HL-60/S4 (cell line): Measurements from ENCODE around the gene ACAD11.

ENCODE experiments used
- in situ Hi-C: fragments of 300-500 bp; cut with MboI; formaldehyde crosslinking; loops from 2 replicates; pipeline ENCODE4 v1.14.3; 2022; ENCODE audit warnings: low sequenced_read_pairs

The ACAD11 gene

DNA sequence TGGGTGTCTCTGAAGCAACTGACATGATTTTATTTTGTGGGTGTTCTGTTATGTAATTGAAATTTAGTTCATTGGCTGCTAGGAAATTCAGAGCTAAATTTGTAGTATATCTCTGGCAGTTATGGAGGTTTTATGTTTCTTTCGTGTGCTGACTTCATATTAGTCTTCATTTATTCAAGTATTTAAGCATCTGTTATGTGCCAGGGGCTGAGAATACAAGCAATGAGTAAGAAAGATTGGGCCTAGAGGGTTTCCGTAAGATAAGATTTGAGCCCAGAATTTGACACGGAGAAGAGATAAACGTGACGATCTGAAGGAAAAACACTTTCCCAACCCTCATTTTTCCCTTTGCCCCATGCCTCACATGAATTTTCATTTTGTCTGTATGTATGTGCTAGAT, 137.7 kb downstream of the ACAD11 start:
- in situ Hi-C loops = no loop called here

DNA sequence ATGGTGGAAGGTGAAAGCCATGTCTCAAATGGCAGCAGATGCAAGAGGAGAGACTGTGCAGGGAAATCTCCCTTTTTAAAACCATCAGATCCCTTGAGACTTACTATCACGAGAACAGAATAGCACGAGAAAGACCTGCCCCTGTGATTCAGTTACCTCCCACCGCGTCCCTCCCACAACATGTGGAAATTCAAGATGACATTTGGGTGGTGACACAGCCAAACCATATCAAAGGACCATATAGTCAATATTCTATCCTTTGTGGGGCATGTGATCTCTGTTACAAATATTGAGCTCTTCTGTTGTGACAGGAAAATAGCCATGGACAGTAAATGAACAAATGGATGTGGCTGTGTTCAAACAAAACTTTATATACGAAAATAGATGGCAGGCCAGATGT, 139.7 kb downstream of the ACAD11 start:
- in situ Hi-C loops = no loop called here

DNA sequence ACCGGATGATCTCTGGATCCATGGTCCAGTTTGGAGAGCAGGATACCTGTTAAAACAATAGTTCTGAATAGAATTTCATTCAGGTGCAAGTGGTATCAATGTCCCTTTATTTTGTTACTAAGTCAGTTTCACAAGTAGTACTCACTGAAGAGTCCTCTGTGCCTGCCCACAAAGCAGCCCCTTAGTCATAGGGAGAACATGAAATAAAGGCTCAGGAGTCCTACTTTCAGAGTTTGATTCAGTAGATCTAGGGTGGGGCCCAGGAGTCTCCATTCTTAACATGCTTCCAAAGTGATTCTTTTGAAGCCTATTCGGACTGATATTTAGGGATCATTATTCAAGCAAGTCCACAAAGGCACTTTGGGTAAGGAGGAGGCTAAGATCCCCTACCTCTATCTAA, 142.3 kb downstream of the ACAD11 start:
- in situ Hi-C loops = no loop called here

DNA sequence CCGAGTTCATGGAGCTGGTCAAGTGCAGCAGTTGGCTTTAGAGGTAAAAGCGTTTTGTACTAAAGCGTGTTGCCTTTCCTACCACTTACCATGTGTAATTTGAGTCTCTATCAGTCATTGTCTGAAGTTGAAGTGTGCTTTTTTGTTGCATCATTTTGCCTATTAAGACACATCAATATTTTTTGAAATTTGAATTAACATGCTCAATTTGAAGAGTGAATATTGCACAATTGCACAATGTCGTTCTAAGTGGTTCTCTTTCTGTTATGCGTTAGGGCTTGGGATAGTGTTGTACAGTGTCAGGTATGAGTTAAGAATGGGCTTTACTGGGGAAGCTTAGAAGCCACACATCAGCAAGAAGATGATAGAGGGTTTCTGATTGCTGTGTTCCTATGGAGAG, 146.6 kb downstream of the ACAD11 start:
- in situ Hi-C loops = no loop called here

DNA sequence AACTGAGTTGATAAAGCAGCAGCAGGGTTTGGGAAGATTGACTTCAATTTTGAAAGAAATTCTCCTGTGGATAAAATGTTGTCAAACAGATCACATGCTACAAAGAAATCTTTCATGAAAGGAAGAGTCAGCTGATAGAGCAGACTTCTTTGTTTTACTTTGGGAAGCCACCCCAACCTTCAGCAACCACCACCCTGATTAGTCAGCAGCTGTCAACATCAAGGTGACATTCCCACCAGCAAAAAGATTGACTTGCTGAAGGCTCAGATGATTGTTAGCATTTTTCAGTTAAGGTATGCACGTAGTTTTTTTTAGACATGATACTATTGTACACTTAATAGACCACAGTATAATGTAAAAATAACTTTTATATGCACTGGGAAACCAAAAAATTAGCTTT, 150.1 kb downstream of the ACAD11 start:
- in situ Hi-C loops = no loop called here

DNA sequence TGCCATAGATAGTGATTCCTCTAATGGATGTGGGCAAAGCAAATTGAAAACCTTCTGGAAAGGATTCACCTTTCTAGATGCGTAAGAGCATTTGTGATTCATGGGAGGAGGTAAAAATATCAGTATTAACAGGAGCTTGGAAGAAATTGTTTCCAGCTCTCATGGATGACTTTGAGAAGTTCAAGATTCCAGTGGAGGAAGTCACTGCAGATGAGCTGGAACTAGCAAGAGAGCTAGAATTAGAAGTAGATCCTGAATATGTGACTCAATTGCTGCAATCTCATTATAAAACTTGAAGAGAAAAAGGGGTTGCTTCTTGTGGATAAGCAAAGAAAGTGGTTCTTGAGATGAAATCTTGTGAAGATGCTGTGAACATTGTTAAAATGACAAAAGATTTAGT, 150.5 kb downstream of the ACAD11 start:
- in situ Hi-C loops = no loop called here
